HG02938 (cell line): ENCODE results near the gene TIMM17A.

Experiments
- ATAC-seq: cut with Tn5 transposase; IDR thresholded peaks from one replicate; pipeline ENCODE4 v1.9.1; 2021; ENCODE audit warnings: mild to moderate bottlenecking, moderate library complexity; ENCODE audit not compliant: unreplicated experiment

The TIMM17A gene

GRCh38 chr1:201982623-201983379 lies 27.5 kb downstream of the TIMM17A start, which contains the start of gene RNPEP:
TSS of gene RNPEP (plus strand) at chr1:201982648. CDS start at chr1:201982667, 19 bp downstream.
- ATAC-seq = peak; percentile 56

DNA sequence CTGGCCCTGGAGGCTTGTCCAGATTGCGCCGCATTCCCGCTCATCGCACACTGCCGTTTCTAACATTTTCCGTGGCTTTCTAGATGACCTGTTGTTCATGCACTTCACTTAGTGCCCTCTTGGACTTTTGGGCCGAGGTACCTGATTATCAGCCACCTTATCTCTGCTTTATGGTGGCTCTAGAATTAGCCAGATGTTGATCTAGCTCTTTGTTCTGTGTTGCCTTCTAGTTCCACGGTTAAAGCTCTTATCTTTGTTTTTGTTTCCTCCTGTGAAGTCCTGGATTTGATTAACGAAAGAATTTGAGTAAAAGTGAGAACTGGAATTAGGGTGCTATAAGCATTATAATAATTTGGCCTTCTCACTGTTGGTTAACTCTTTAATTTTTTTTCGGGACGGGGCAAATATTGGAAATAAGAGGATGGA lies 28.1 kb downstream of the TIMM17A start:
- ATAC-seq = peak; percentile 28

GRCh38 chr1:201984446-201984845 lies 29.1 kb downstream of the TIMM17A start:
- no peak for ATAC-seq

- ATAC-seq = no peak
Observed at GRCh38 chr1:201985355-201985754, 30.1 kb downstream of the TIMM17A start.

DNA sequence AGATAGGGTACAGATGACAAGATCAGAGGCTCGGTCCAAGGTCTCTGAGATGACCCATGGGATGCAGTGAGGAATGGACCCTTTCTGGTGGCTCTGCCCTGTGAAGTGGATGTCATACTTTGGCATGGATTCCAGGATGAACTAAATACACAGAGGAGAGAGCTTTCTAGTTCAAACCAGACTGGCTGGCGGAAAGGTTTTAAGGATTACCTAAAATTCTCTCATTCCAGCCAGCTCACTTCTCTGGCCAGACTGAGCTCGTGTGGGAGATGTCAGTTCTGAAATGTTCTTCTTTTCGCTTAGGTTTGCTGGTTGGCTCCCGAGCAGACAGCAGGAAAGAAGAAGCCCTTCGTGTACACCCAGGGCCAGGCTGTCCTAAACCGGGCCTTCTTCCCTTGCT lies 33.3 kb downstream of the TIMM17A start:
- ATAC-seq = no peak

DNA sequence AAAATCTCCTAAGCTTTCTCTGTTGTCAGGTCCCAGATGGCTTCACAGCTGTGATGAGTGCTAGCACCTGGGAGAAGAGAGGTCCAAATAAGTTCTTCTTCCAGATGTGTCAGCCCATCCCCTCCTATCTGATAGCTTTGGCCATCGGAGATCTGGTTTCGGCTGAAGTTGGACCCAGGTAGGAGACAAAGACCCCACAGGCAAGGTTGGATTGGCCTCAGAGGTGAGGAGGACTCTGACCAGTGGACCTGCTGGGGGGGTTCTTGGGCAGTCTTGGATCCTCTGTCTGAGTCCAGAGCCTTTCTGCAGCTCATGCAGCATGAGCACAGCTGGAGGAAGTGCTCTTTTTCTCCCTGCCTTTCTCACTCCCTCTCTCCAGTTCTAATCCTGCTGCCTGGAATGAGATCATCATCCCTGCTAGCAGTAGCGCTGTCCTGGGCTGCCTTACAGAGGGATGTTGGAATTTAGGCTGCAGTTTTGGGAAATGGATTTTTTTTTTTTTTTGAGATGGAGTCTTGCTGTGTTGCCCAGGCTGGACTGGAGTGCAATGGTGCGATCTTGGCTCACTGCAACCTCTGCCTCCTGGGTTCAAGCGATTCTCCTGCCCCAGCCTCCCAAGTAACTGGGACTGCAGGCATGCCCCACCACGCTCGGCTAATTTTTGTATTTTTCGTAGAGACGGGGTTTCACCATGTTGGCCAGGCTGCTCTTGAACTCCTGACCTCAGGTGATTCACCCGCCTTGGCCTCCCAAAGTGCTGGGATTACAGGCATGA lies 34.2 kb downstream of the TIMM17A start:
- no peak for ATAC-seq

GRCh38 chr1:201990427-201990826 lies 35.1 kb downstream of the TIMM17A start:
- no peak for ATAC-seq

DNA sequence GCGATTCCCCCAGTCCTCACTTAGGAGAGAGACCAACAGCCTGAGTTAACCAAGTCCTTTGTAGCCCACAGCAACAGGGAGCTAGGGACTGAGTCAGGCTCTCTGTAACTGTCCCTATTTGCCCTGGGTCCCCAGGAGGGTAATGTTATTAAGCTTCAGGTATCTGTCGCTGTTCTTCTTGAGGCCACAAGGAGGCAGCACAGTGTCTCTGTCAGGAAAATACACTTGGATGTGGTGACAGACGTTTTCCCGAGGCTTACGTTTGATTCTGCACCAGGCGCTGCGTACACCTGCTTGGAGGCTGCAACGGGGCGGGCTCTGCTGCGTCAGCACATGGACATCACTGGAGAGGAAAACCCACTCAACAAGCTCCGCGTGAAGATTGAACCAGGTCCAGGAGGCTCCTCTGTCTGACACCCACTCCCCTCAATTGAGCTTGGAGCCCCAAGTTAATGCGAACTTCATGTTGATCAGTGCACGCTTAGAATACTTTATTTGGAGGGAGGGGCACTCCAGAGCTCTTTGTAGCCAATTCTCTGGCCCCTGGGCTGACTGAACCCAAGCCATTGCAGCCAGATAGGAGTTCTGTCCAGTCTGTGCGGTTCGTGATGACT lies 44.4 kb downstream of the TIMM17A start:
- ATAC-seq = no peak

GRCh38 chr1:202002507-202002906 lies 47.2 kb downstream of the TIMM17A start:
- no peak for ATAC-seq

DNA sequence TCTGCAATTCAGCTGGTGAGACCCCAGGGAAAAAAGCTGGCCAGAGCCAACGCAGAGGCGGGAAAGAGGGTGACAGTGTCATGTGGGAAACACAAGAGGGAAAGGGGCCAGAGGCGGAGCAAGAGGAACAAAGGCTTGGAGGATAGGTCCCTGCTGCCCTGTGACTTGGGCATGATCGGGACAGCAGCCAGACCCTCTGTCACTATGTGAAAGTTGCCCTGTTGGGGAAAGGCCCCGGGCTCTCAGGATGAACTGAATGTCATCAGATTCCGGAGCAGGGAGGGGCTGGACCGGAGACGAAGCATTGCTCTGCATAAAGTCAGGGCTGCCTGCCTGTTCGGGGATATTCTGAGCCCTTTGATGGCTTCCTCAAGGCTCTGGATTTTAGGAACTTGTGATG lies 49.4 kb downstream of the TIMM17A start:
- ATAC-seq = no peak

DNA sequence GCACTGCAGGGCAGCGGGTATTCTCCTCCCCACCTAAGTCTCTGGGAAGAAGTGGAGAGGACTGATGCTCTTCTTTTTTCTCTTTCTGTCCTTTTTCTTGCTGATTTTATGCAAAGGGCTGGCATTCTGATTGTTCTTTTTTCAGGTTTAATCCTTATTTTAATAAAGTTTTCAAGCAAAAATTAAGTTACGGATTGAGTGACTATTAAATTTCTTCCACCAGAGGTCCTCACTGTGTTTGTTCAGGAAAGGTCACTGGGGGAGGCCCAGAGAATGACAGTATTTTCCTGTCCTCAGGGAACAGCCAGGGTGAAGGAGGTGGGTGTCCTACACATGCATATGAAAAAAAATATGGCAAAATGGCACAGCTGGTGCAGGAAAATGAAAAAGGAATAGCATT lies 50.7 kb downstream of the TIMM17A start:
- no peak for ATAC-seq

DNA sequence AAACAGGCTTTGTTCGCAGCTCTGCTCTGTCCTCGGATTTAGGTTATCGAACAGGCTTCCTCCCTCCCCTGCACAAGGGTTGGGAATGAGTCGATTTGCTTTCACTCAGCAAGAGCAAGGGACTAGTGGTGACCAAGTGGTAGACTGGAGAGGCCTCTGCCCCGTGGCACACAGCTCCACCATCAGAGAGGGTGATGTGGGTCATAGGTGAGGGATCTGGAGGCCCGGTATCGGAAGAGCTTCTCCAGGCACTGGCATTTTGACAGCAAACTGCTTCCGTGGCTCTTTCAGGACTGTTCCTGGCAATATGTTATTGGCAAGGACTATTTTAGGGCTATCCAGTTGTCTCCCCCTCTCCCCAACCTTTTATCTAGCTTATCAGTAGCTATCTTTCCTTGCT lies 52.0 kb downstream of the TIMM17A start:
- no peak for ATAC-seq

GRCh38 chr1:202007805-202008489 lies 52.6 kb downstream of the TIMM17A start:
- no peak for ATAC-seq

DNA sequence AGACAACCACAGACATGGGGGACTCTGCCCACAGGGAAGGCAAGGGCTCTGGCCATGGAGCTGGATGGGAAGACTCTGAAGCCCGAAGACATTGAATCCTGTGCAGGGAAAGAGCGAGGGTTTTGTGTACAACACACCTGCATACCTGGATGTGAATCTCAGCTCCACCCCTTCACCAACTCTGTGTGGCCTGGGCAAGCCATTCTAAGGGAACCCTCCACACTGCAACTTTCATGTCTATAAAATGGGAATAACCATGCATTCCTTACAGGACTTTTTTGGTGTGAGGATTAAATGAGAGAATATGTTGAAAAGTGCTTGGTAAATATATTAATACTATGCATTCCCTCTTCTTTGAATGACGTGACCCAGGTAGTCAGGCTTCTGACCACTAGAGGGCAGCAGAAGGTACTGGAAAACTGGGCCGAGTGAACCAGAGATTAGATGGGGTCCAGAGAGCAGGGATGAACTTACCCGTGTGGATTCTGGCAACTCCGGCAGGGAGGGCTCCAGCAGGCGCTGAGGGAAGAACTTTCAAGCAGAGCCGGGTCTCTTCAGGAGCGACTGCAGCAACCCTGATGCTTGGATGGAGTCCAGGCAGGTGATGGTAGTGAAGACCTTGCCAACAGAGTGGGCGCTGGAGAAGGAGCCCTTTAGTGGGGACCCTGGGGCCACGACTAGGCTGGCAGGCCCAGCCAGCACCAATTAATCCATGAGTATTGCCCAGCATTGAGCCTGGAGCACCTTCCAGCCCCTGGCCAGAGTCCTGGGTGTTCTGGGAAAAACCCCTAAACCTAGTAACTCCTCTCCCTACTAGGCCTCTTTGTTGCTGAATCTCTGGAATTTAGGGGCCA lies 54.2 kb downstream of the TIMM17A start:
- no peak for ATAC-seq

- no peak for ATAC-seq
Observed at GRCh38 chr1:202010180-202011015, 55.1 kb downstream of the TIMM17A start, which contains the start of gene ELF3. TSS of gene ELF3 (plus strand) at chr1:202010587. CDS start at chr1:202011137, 550 bp downstream.

DNA sequence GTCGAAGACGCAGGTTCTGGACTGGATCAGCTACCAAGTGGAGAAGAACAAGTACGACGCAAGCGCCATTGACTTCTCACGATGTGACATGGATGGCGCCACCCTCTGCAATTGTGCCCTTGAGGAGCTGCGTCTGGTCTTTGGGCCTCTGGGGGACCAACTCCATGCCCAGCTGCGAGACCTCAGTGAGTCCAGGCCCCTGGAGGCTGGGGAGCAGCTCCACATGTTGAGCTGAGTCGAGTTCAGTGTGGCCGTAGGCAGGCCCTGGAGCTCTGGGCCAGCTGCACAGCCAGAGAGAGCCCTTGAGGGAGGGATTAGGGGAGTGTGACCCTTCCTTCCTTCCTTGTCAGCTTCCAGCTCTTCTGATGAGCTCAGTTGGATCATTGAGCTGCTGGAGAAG lies 56.7 kb downstream of the TIMM17A start:
- no peak for ATAC-seq

DNA sequence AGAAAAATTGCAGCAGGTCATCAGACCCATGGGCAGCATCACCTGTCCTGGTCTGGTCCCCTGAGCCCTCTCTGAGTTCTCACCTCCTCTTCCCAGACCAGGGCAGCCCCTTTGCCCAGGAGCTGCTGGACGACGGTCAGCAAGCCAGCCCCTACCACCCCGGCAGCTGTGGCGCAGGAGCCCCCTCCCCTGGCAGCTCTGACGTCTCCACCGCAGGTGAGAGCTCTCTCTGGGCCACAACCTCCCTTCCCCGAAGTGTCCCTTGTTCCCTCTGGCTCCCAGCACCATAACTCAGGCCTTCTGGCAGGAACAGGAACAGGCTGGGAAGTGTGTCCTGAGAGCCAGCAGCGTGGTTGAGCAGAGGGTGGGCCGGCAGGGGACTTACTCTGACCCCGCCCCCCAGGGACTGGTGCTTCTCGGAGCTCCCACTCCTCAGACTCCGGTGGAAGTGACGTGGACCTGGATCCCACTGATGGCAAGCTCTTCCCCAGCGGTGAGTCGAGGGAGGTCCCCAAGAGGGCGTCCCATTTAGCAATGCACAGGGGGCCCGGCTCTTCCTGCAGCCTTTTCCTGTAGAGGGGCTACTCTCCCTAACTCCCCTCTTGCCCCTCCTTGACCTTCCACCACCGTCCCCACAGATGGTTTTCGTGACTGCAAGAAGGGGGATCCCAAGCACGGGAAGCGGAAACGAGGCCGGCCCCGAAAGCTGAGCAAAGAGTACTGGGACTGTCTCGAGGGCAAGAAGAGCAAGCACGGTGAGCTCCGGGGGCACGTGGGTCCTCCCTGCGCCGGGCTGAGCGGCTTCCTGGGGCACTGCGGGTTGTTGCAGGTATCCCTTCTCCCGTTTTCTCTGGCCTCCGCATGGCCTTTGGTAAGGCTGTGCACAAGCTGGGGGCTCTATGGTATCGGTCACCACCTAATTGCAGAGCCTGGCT lies 57.5 kb downstream of the TIMM17A start:
- ATAC-seq = no peak

GRCh38 chr1:202013603-202014002 lies 58.3 kb downstream of the TIMM17A start:
- no peak for ATAC-seq
